Panc1 (cell line): ENCODE data around the gene AURKAIP1. TPM values are rescaled to one million over a fixed set of nuclear protein-coding genes. Genes with fewer than 3 reads are reported as not detected.
"Not testable (repeated sequence)": the region's sequence is repeated elsewhere in the genome, so short reads cannot be mapped to it uniquely, and the experiment has no call there.

Source experiments
- ATAC-seq: fragments of 200-7000 bp; cut with Tn5 transposase; 2 replicates; pipeline ENCODE4 v1.9.1; 2020; ENCODE audit warnings: mild to moderate bottlenecking, moderate library complexity
- BruUV-seq: library from RNA; stranded (reverse); fragments of 400-500 nt; replicated peaks from 2 replicates; lab custom pipeline; 2021; lab: Mats Ljungman, UMichigan
- CTCF ChIA-PET: fragments of 300-600 bp; sonication (Branson Sonifier 250); formaldehyde crosslinking; loops from one replicate; lab custom pipeline; 2022; ENCODE audit warnings: antibody characterized with exemption; lab: Charles Lee
- POLR2A ChIA-PET: fragments of 300-600 bp; sonication (Branson Sonifier 250); formaldehyde crosslinking; loops from one replicate; lab custom pipeline; 2022; ENCODE audit warnings: antibody characterized with exemption; lab: Charles Lee
- DNase-seq: peaks from one replicate; pipeline ENCODE4 v3.0.0-alpha.2; 2010; ENCODE audit warnings: low read depth, low spot score
- H3K27ac ChIP-seq: 2 replicates; pipeline ENCODE4 v1.5.1; 2011; ENCODE audit warnings: mild to moderate bottlenecking, low read length, inconsistent platforms
- H3K27me3 ChIP-seq: fragments of 200-500 bp; sonication (Bioruptor generic); 2 replicates; pipeline ENCODE4 v1.6.0; 2014; ENCODE audit warnings: low read length, inconsistent platforms; ENCODE audit not compliant: control insufficient read depth, insufficient read depth
- H3K36me3 ChIP-seq: fragments of 200-500 bp; sonication (Bioruptor generic); 2 replicates; pipeline ENCODE4 v1.5.1; 2014; ENCODE audit warnings: inconsistent platforms, mild to moderate bottlenecking, low read length, moderate library complexity; ENCODE audit not compliant: control insufficient read depth, insufficient read depth
- H3K4me1 ChIP-seq: 2 replicates; pipeline ENCODE4 v1.5.1; 2011; ENCODE audit warnings: inconsistent platforms, mild to moderate bottlenecking, low read length, moderate library complexity; ENCODE audit not compliant: control insufficient read depth, insufficient read depth
- H3K4me3 ChIP-seq, 2 experiments: 2 replicates each; pipeline ENCODE4 v1.5.1; 2011 to 2012; ENCODE audit warnings: low read depth in 2 of 2, low read length in 2 of 2, mild to moderate bottlenecking in 2 of 2, inconsistent platforms in 1 of 2, moderate library complexity in 1 of 2
- H3K9me3 ChIP-seq: fragments of 200-500 bp; sonication (Bioruptor generic); 2 replicates; pipeline ENCODE4 v1.5.1; 2014; ENCODE audit warnings: low read depth, mild to moderate bottlenecking, inconsistent platforms, low read length, moderate library complexity; ENCODE audit not compliant: control insufficient read depth, insufficient read depth
- CTCF ChIP-seq: fragments of 450-650 bp; IDR thresholded peaks from 2 replicates; pipeline ENCODE4 v1.5.1; 2017; ENCODE audit warnings: mild to moderate bottlenecking
- POLR2AphosphoS5 ChIP-seq: IDR thresholded peaks from 2 replicates; pipeline ENCODE4 v1.6.1; 2012; ENCODE audit warnings: mild to moderate bottlenecking, low read depth, low read length, moderate library complexity
- REST ChIP-seq, 2 experiments: IDR thresholded peaks; 2 replicates each; pipeline ENCODE4 v1.6.1; 2011 to 2012; ENCODE audit warnings: low read depth in 2 of 2, control low read depth in 1 of 2, low read length in 1 of 2, mild to moderate bottlenecking in 1 of 2, moderate library complexity in 1 of 2; ENCODE audit not compliant: insufficient read depth in 1 of 2
- SIN3A ChIP-seq: IDR thresholded peaks from 2 replicates; pipeline ENCODE4 v1.6.1; 2012; ENCODE audit warnings: low read depth, mild to moderate bottlenecking, low read length, moderate library complexity, borderline replicate concordance; ENCODE audit not compliant: insufficient read depth
- TCF7L2 ChIP-seq: IDR thresholded peaks from 2 replicates; pipeline ENCODE4 v1.6.1; 2011; ENCODE audit warnings: mild to moderate bottlenecking, low read depth, low read length, inconsistent platforms
- in situ Hi-C: cut with HindIII; loops from 2 replicates; pipeline ENCODE4 v1.10.0; 2016; ENCODE audit warnings: low sequenced_read_pairs, low pct_unique_long_range_greater_than_20kb
- intact Hi-C: fragments of 100-400 bp; cut with micrococcal nuclease; formaldehyde crosslinking; loops from one replicate; pipeline ENCODE4 v1.10.0; 2022; ENCODE audit not compliant: unreplicated experiment
- total RNA-seq: library from RNA; stranded (reverse); gene quantifications from one replicate; pipeline ENCODE4 v1.2.1, GENCODE V29; 2021; ENCODE audit not compliant: unreplicated experiment

The AURKAIP1 gene
- total RNA-seq, 1 experiment from 2014 or later: 335 TPM

GRCh38 chr1:1385931-1386330 is 10.9 kb upstream of the AURKAIP1 start:
- BruUV-seq: no TSS peak
- TF ChIP-seq CTCF (no peak), POLR2AphosphoS5 (no peak), TCF7L2 (no peak), REST (IDR thresholded peaks at IDR 0.05; ENCODE audit: insufficient read depth in 1 of 2, low read depth in 2 of 2, low read length in 1 of 2) (no peak), SIN3A (no peak)
- POLR2A ChIA-PET: no interaction called here
- no peak for DNase-seq
- Histone ChIP-seq H3K27me3 (no peaks in the 10 kb centered on the region), H3K9me3 (no peaks in the 10 kb centered on the region), H3K4me1 (no peaks in the 10 kb centered on the region), H3K27ac (no peak overlapping the region), H3K36me3 (peaks cover 19% of the 10 kb centered on the region), H3K4me3 (no peak overlapping the region)
- CTCF ChIA-PET: no interaction called here
- in situ Hi-C loops: no loop called here
- intact Hi-C loops: no loop called here
- no peak for ATAC-seq

- BruUV-seq, ATAC-seq: not testable (repeated sequence)
Observed at GRCh38 chr1:1385339-1385738, 10.3 kb upstream of the AURKAIP1 start.

GRCh38 chr1:1381294-1381693 is 6.3 kb upstream of the AURKAIP1 start:
- CTCF ChIA-PET: no interaction called here
- no peak for ATAC-seq
- H3K27ac ChIP-seq: no peak overlapping the region
- H3K4me3 ChIP-seq: no peak overlapping the region
- no TSS peak for BruUV-seq
- no peaks in the 10 kb centered on the region for H3K27me3 ChIP-seq
- intact Hi-C loops (no loop called here), in situ Hi-C loops (no loop called here)
- TF ChIP-seq REST (IDR thresholded peaks at IDR 0.05; ENCODE audit: insufficient read depth in 1 of 2, low read depth in 2 of 2, low read length in 1 of 2) (no peak), SIN3A (no peak)
- H3K4me1 ChIP-seq: peaks cover 7% of the 10 kb centered on the region; the same call in 1 of the 2 replicates
- POLR2A ChIA-PET: no interaction called here
- DNase-seq: no peak
- H3K36me3 ChIP-seq: peaks cover 3% of the 10 kb centered on the region
- no peaks in the 10 kb centered on the region for H3K9me3 ChIP-seq

More at GRCh38 chr1:1385339-1385738, 10.3 kb upstream of the AURKAIP1 start:
- POLR2A ChIA-PET, H3K27me3 ChIP-seq, H3K9me3 ChIP-seq, H3K4me3 ChIP-seq, DNase-seq, H3K4me1 ChIP-seq, intact Hi-C loops, H3K27ac ChIP-seq, in situ Hi-C loops: not testable (repeated sequence)
- H3K36me3 ChIP-seq: peaks cover 15% of the 10 kb centered on the region
- CTCF ChIA-PET: interaction anchor here (0.8 kb wide), 1 partner anchor 113 kb away, joined by 5 read pairs; no protein-coding TSS in a partner anchor
